ENCODE data around the gene KANK4. TPM values are rescaled to one million over a fixed set of nuclear protein-coding genes. Genes with fewer than 3 reads are reported as not detected.

The KANK4 gene
- total RNA-seq, 4 donors from 2014 or later = 0.16 TPM; not detected in 3

DNA sequence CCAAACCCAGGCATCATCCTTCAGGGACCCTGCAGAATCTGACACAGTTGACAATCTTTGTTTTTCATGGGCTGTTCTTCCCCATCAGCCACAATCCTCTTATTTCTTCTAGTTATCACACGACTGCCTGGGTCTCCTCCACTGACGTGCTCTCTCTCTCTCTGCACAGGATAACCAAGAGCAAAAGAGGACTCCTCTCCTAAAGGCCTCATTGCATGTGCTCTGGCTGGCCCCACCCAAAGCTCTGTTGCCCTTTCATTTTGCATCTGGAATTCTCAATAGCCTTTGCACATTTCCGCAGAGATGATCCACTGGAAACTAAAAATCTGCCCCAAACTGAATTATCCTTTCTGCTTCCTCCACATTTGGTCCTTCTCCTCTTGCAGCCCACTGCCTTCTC lies 58.5 kb downstream of the KANK4 start:
- intact Hi-C loops (cut with DNase I; ENCODE audit: low total_unique reads) = no loop called here
- no peak overlapping the region for H3K27ac ChIP-seq
- H3K4me1 ChIP-seq = no peaks in the 10 kb centered on the region
- no peak for ATAC-seq
- in situ Hi-C loops (cut with MboI; ENCODE audit: low sequenced_read_pairs in 4 of 4) = no loop called here
- TF ChIP-seq, protein P1, sequence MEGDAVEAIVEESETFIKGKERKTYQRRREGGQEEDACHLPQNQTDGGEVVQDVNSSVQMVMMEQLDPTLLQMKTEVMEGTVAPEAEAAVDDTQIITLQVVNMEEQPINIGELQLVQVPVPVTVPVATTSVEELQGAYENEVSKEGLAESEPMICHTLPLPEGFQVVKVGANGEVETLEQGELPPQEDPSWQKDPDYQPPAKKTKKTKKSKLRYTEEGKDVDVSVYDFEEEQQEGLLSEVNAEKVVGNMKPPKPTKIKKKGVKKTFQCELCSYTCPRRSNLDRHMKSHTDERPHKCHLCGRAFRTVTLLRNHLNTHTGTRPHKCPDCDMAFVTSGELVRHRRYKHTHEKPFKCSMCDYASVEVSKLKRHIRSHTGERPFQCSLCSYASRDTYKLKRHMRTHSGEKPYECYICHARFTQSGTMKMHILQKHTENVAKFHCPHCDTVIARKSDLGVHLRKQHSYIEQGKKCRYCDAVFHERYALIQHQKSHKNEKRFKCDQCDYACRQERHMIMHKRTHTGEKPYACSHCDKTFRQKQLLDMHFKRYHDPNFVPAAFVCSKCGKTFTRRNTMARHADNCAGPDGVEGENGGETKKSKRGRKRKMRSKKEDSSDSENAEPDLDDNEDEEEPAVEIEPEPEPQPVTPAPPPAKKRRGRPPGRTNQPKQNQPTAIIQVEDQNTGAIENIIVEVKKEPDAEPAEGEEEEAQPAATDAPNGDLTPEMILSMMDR (IDR thresholded peaks at IDR 0.05 in 4 of 5, conservative IDR thresholded peaks at IDR 0.05 in 1 of 5) = no peak
- TF ChIP-seq POLR2A (IDR thresholded peaks at IDR 0.05) = no peak
- DNase-seq = no peak
- no peak overlapping the region for H3K4me3 ChIP-seq
- no peaks in the 10 kb centered on the region for H3K9me3 ChIP-seq
- H3K36me3 ChIP-seq = no peaks in the 10 kb centered on the region
- no peaks in the 10 kb centered on the region for H3K27me3 ChIP-seq

DNA sequence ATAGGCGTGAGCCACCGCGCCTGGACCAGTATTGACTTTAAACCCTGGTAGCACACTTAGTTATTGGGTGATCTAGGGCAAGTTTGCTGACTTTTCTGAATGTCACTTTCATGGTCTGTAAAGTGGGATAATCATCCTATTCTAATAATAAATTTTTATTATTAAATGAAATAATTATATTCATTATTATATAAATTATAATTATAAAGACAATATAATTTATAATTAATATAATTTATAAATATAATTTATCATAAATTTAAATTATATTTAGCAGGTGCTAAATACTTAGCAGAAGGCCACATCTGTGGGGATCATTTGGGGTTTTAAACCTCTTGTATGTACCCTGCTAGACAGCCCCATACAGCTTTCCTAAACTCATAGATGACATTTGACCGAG lies 59.7 kb downstream of the KANK4 start:
- intact Hi-C loops (cut with DNase I; ENCODE audit: low total_unique reads) (no loop called here), in situ Hi-C loops (cut with MboI; ENCODE audit: low sequenced_read_pairs in 4 of 4) (no loop called here)
- no peaks in the 10 kb centered on the region for H3K36me3 ChIP-seq
- H3K27ac ChIP-seq = no peak overlapping the region
- no peak overlapping the region for H3K4me3 ChIP-seq
- no peaks in the 10 kb centered on the region for H3K4me1 ChIP-seq
- TF ChIP-seq, protein P1 (IDR thresholded peaks at IDR 0.05 in 4 of 5, conservative IDR thresholded peaks at IDR 0.05 in 1 of 5) = no peak
- TF ChIP-seq POLR2A (IDR thresholded peaks at IDR 0.05) = no peak
- DNase-seq = no peak
- H3K9me3 ChIP-seq = no peaks in the 10 kb centered on the region
- no peak for ATAC-seq
- H3K27me3 ChIP-seq = no peaks in the 10 kb centered on the region

DNA sequence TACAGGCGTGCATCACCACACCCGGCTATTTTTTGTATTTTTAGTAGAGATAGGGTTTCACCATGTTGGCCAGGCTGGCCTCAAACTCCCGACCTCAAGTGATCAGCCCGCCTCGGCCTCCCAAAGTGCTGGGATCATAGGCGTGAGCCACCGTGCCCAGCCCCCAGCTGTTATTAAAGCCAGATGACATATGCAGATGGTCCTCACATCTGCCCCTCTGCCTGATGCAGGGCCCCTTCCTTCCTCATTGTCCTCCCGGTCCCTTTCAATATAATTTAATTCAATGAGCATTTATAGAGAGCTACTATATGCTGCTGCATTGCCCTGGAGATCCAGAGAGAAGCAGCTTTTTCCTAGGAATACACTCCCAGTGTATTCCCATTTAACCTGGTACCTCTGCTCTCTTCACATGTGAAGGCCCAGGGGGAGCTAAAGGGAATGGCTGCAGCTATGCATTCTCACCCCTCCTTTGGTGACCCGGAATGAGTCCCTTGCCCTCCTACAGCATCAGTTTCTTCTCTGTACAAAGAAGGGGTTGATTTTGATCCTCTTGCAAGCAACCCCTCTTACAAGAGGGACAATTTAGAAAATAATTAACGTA lies 69.0 kb downstream of the KANK4 start:
- ATAC-seq = no peak
- no peaks in the 10 kb centered on the region for H3K36me3 ChIP-seq

DNA sequence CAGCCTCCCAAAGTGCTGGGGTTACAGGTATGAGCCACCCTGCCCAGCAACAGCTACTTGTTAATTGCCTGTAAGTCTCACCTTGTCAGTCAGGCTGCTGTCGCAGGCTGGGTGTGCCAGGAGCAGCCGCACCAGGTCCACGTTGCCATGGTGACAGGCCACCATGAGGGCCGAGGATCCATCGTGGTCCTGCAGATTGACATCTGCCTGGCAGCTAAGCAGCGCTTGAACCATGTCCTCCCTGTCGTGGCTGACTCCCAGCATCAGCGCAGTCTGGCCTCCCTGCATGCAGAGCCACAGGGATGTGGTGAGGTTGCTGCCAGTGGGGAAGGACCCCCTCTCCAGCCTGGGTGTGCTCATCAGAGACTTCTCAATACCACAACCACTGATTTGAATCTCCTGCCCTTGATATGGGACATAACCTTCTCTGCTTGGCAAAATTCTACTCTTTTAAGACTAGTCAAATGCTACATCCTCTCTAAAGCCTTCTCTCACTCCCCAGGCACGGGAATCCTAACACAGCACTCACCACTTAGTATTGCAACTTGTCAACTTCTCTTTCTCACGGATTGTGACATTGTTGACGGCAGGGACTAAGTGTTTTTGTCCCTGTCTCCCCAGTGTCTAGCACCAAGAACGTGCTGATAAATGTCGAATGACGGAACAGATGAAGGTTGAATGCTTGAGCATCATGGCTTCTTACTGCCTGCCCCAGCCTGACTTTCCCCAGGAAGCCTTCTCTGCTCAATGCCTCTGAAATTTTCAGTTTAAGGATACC lies 71.7 kb downstream of the KANK4 start:
- Histone ChIP-seq H3K9me3 (no peaks in the 10 kb centered on the region), H3K27ac (no peak overlapping the region), H3K4me1 (no peaks in the 10 kb centered on the region), H3K4me3 (no peak overlapping the region), H3K36me3 (no peaks in the 10 kb centered on the region), H3K27me3 (no peaks in the 10 kb centered on the region)
- in situ Hi-C loops (cut with MboI; ENCODE audit: low sequenced_read_pairs in 4 of 4) (no loop called here), intact Hi-C loops (cut with DNase I; ENCODE audit: low total_unique reads) (no loop called here)
- DNase-seq (no peak), ATAC-seq (no peak)
- no peak for TF ChIP-seq POLR2A (IDR thresholded peaks at IDR 0.05)
- TF ChIP-seq, protein P1 (IDR thresholded peaks at IDR 0.05 in 4 of 5, conservative IDR thresholded peaks at IDR 0.05 in 1 of 5) = no peak

More for the DNA sequence above, 69.0 kb downstream of the KANK4 start:
- no peaks in the 10 kb centered on the region for H3K4me1 ChIP-seq
- TF ChIP-seq, protein P1 (IDR thresholded peaks at IDR 0.05 in 4 of 5, conservative IDR thresholded peaks at IDR 0.05 in 1 of 5) = no peak
- no peak for TF ChIP-seq POLR2A (IDR thresholded peaks at IDR 0.05)
- no peak overlapping the region for H3K27ac ChIP-seq
- H3K4me3 ChIP-seq = no peak overlapping the region
- no peaks in the 10 kb centered on the region for H3K27me3 ChIP-seq
- H3K9me3 ChIP-seq = no peaks in the 10 kb centered on the region
- DNase-seq = no peak
- intact Hi-C loops (cut with DNase I; ENCODE audit: low total_unique reads) (no loop called here), in situ Hi-C loops (cut with MboI; ENCODE audit: low sequenced_read_pairs in 4 of 4) (no loop called here)

Measured in gastrocnemius medialis (tissue), 4 donors.